Activated CD8-positive, alpha-beta T cell treated with anti-CD3 and anti-CD28 coated beads for 36 hours (primary cell): ENCODE results near the gene AUH. TPM values are rescaled to one million over a fixed set of nuclear protein-coding genes. Genes with fewer than 3 reads are reported as not detected.

ENCODE experiments used
- ATAC-seq: fragments of 200-7000 bp; cut with Tn5 transposase; one replicate; pipeline ENCODE4 v1.10.0; 2021; ENCODE audit warnings: mild to moderate bottlenecking, moderate library complexity
- CTCF ChIA-PET: fragments of 350-600 bp; sonication (Branson Sonifier 250); formaldehyde crosslinking; loops from one replicate; lab custom pipeline; 2021; ENCODE audit warnings: antibody characterized with exemption; lab: Charles Lee
- POLR2A ChIA-PET: fragments of 350-600 bp; sonication (Branson Sonifier 250); formaldehyde crosslinking; loops from one replicate; lab custom pipeline; 2021; ENCODE audit warnings: antibody characterized with exemption; lab: Charles Lee
- DNase-seq: peaks from one replicate; pipeline ENCODE4 v3.0.0-alpha.2; 2020
- H3K27ac Mint-ChIP-seq: one replicate; pipeline ENCODE4 v1.8.0; 2021; ENCODE audit warnings: mild to moderate bottlenecking, mixed read lengths
- H3K27me3 Mint-ChIP-seq: one replicate; pipeline ENCODE4 v1.8.0; 2021; ENCODE audit warnings: mixed read lengths
- H3K36me3 Mint-ChIP-seq: one replicate; pipeline ENCODE4 v1.8.0; 2021; ENCODE audit warnings: low read depth, mixed read lengths
- H3K4me1 Mint-ChIP-seq: one replicate; pipeline ENCODE4 v1.8.0; 2021; ENCODE audit warnings: low read depth, mixed read lengths
- H3K4me3 Mint-ChIP-seq: one replicate; pipeline ENCODE4 v1.8.0; 2021; ENCODE audit warnings: mild to moderate bottlenecking, moderate library complexity, mixed read lengths
- H3K9me3 Mint-ChIP-seq: one replicate; pipeline ENCODE4 v1.8.0; 2021; ENCODE audit warnings: mixed read lengths
- CTCF ChIP-seq: fragments of 200-600 bp; IDR thresholded peaks from one replicate; pipeline ENCODE4 v1.8.0; 2022; ENCODE audit warnings: antibody characterized with exemption, mild to moderate bottlenecking
- intact Hi-C: fragments of 100-400 bp; cut with micrococcal nuclease; formaldehyde crosslinking; loops from one replicate; pipeline ENCODE4 v1.10.0; 2022
- total RNA-seq, 2 experiments: library from RNA; stranded (reverse); gene quantifications; one replicate each; pipeline ENCODE4 v1.2.3, GENCODE V29; 2021

The AUH gene
- total RNA-seq, 2 experiments from 2014 or later, result 30.8 to 31.1 TPM

DNA sequence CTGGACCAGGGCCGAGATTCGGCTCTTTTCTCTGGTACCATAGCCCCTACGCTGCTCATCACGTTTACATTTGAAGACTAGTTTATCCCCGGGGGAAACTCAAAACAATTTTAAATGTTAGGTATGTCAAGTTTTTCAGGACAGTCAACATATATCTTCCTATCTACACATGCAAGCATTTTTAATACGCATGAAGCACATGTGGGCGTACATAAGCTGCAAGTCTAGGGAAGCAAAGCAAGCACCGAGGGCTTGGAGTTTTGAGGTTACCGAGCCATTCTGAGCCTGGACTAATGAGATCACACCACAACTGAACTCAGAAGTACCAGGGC lies 154.4 kb downstream of the AUH start:
- Mint-ChIP-seq H3K27ac (peak overlapping the region; percentile 98), H3K4me3 (peak overlapping the region; percentile 35), H3K4me1 (peaks cover 66% of the 10 kb centered on the region), H3K27me3 (no peaks in the 10 kb centered on the region), H3K36me3 (peaks cover 56% of the 10 kb centered on the region), H3K9me3 (peaks cover 22% of the 10 kb centered on the region)
- ATAC-seq, result no peak
- DNase-seq, result no peak
- intact Hi-C loops, result loop anchor here (5.0 kb wide), 4 partner anchors 45 to 215 kb away; partner anchors contain the start of gene NFIL3
- ChIA-PET POLR2A (interaction anchor here (0.6 to 5.1 kb wide), 20 partner anchors 8 to 189 kb away, joined by 3 to 53 read pairs (median 4); partner anchors contain the start of gene AUH), CTCF (interaction anchor here (0.9 to 2.1 kb wide), 11 partner anchors 8 to 292 kb away, joined by 3 to 8 read pairs (median 4); no protein-coding TSS in a partner anchor)
- no peak for TF ChIP-seq CTCF

GRCh38 chr9:91206806-91207205 lies 154.9 kb downstream of the AUH start:
- ChIA-PET CTCF (interaction anchor here (0.9 to 2.1 kb wide), 6 partner anchors 11 to 291 kb away, joined by 3 to 6 read pairs (median 4); no protein-coding TSS in a partner anchor), POLR2A (interaction anchor here (1.1 to 5.1 kb wide), 6 partner anchors 8 to 139 kb away, joined by 3 to 53 read pairs (median 6); no protein-coding TSS in a partner anchor)
- ATAC-seq, result no peak
- Mint-ChIP-seq H3K4me1 (peaks cover 62% of the 10 kb centered on the region), H3K9me3 (peaks cover 26% of the 10 kb centered on the region), H3K27me3 (no peaks in the 10 kb centered on the region), H3K27ac (peak overlapping the region; percentile 98), H3K4me3 (no peak overlapping the region), H3K36me3 (peaks cover 55% of the 10 kb centered on the region)
- TF ChIP-seq CTCF, result no peak
- DNase-seq, result no peak
- intact Hi-C loops, result loop anchor here (5.0 kb wide), 4 partner anchors 45 to 215 kb away; partner anchors contain the start of gene NFIL3

GRCh38 chr9:91202736-91203283 lies 158.9 kb downstream of the AUH start:
- Mint-ChIP-seq H3K27me3 (no peaks in the 10 kb centered on the region), H3K9me3 (peaks cover 47% of the 10 kb centered on the region), H3K4me3 (no peak overlapping the region), H3K36me3 (peaks cover 55% of the 10 kb centered on the region), H3K4me1 (peaks cover 59% of the 10 kb centered on the region), H3K27ac (no peak overlapping the region)
- POLR2A ChIA-PET, result interaction anchor here (0.9 to 1.1 kb wide), 2 partner anchors 15 to 30 kb away, joined by 3 read pairs; no protein-coding TSS in a partner anchor
- intact Hi-C loops, result no loop called here
- TF ChIP-seq CTCF, result no peak
- no peak for DNase-seq
- ATAC-seq, result no peak
- CTCF ChIA-PET, result no interaction called here

DNA sequence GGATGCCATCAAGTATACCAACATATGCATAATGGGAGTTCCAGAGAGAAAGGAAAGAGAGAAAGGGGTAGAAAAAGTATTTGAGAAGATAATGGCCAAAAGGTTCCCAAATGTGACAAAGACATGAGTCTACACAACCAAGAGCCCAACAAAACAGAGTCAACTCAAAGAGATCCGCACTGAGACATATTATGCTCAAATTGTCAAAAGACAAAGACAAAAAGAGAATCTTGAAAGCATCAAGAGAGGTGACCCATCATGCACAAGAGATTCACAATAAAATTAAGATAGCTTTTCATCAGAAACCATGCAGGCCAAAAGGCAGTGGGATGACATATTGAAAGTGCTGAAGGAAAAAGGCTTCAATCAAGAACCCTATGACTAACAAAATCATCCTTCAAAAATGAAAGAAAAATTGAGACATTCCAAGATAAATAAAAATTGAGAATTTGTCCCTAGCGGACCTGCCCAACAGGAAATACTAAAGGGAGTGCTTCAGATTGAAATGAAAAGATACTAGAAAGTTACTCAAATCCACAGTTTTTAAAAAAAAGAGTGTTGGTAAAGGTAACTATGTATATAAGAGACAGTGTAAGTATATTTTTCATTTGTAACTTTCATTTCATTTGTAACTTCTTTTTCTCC lies 160.9 kb downstream of the AUH start:
- H3K27ac Mint-ChIP-seq, result peak overlapping the region; percentile 34
- no peaks in the 10 kb centered on the region for H3K27me3 Mint-ChIP-seq
- H3K9me3 Mint-ChIP-seq, result peaks cover 41% of the 10 kb centered on the region
- DNase-seq (no peak), ATAC-seq (peak; percentile 21)
- H3K4me3 Mint-ChIP-seq, result no peak overlapping the region
- no peak for TF ChIP-seq CTCF
- POLR2A ChIA-PET, result interaction anchor here (1.1 to 1.7 kb wide), 2 partner anchors 46 to 99 kb away, joined by 3 read pairs; no protein-coding TSS in a partner anchor
- CTCF ChIA-PET, result no interaction called here
- H3K36me3 Mint-ChIP-seq, result peaks cover 48% of the 10 kb centered on the region
- H3K4me1 Mint-ChIP-seq, result peaks cover 52% of the 10 kb centered on the region
- intact Hi-C loops, result no loop called here
